HepG2 (cell line): ENCODE measurements around the gene ARHGAP5. TPM values are rescaled to one million over a fixed set of nuclear protein-coding genes. Genes with fewer than 3 reads are reported as not detected.

Source experiments
- CBX2 ChIP-seq, 2 experiments: fragments of 200-600 bp in 1 of 2; sonication (generic); formaldehyde crosslinking in 1 of 2; IDR thresholded peaks; 2 replicates each; pipeline versions ENCODE4 v1.7.0 to v1.8.1; 2018 to 2022; ENCODE audit warnings: low read depth in 2 of 2, low read length in 1 of 2, mild to moderate bottlenecking in 1 of 2, missing genetic modification reagents in 1 of 2
- CENPT ChIP-seq: sonication (generic); formaldehyde crosslinking; IDR thresholded peaks from 2 replicates; pipeline ENCODE4 v1.8.0; 2022; ENCODE audit warnings: low read depth, mild to moderate bottlenecking, moderate library complexity, missing genetic modification reagents
- CREM ChIP-seq, 2 experiments: sonication (generic) in 1 of 2; formaldehyde crosslinking in 1 of 2; IDR thresholded peaks; 2 replicates each; pipeline versions ENCODE4 v1.4.0 to v1.6.1; 2016 to 2020; ENCODE audit warnings: antibody characterized with exemption in 1 of 2, mild to moderate bottlenecking in 1 of 2, missing genetic modification reagents in 1 of 2
- GATAD1 ChIP-seq: IDR thresholded peaks from 2 replicates; pipeline ENCODE4 v1.6.1; 2016; ENCODE audit warnings: missing genetic modification reagents, missing compliant biosample characterization
- GFI1 ChIP-seq: sonication (generic); formaldehyde crosslinking; IDR thresholded peaks from 2 replicates; pipeline ENCODE4 v1.5.0; 2020; ENCODE audit warnings: missing genetic modification reagents, mild to moderate bottlenecking, borderline replicate concordance
- HNF1B ChIP-seq: sonication (generic); formaldehyde crosslinking; IDR thresholded peaks from 2 replicates; pipeline ENCODE4 v1.5.1; 2020; ENCODE audit warnings: mild to moderate bottlenecking, moderate library complexity, missing genetic modification reagents
- KAT2B ChIP-seq: fragments of 150-350 bp; IDR thresholded peaks from 2 replicates; pipeline ENCODE4 v1.6.1; 2014; ENCODE audit warnings: low read depth, low read length, borderline replicate concordance
- NCOR1 ChIP-seq: fragments of 200-600 bp; sonication (generic); IDR thresholded peaks from 2 replicates; pipeline ENCODE4 v1.7.0; 2017; ENCODE audit warnings: antibody characterized with exemption, low read length, borderline replicate concordance
- ONECUT2 ChIP-seq: sonication (generic); formaldehyde crosslinking; IDR thresholded peaks from 2 replicates; pipeline ENCODE4 v1.4.0; 2020; ENCODE audit warnings: missing genetic modification reagents
- PRPF4 ChIP-seq: fragments of 200-400 bp; formaldehyde crosslinking; IDR thresholded peaks from 2 replicates; pipeline ENCODE4 v1.6.1; 2016; ENCODE audit warnings: low read length, low read depth; ENCODE audit not compliant: poor library complexity, severe bottlenecking
- SETDB1 ChIP-seq: sonication (generic); formaldehyde crosslinking; IDR thresholded peaks from 2 replicates; pipeline ENCODE4 v1.5.1; 2020; ENCODE audit warnings: missing genetic modification reagents, mild to moderate bottlenecking, borderline replicate concordance
- USF2 ChIP-seq, 2 experiments: sonication (generic) in 1 of 2; formaldehyde crosslinking in 1 of 2; IDR thresholded peaks; 2 replicates each; pipeline versions ENCODE4 v1.5.1 to v1.6.1; 2011 to 2020; ENCODE audit warnings: borderline replicate concordance in 1 of 2, low read depth in 1 of 2, low read length in 1 of 2, mild to moderate bottlenecking in 1 of 2, missing genetic modification reagents in 1 of 2, moderate library complexity in 1 of 2
- WIZ ChIP-seq: sonication (generic); formaldehyde crosslinking; IDR thresholded peaks from 2 replicates; pipeline ENCODE4 v1.5.1; 2020; ENCODE audit warnings: mild to moderate bottlenecking, missing genetic modification reagents
- YEATS4 ChIP-seq: sonication (generic); formaldehyde crosslinking; IDR thresholded peaks from 2 replicates; pipeline ENCODE4 v1.4.0; 2020; ENCODE audit warnings: missing genetic modification reagents, borderline replicate concordance
- ZBTB2 ChIP-seq: sonication (generic); formaldehyde crosslinking; IDR thresholded peaks from 2 replicates; pipeline ENCODE4 v1.8.0; 2022; ENCODE audit warnings: low read depth, missing genetic modification reagents
- ZNF136 ChIP-seq: sonication (generic); formaldehyde crosslinking; IDR thresholded peaks from 2 replicates; pipeline ENCODE4 v1.8.1; 2022; ENCODE audit warnings: low read depth, mild to moderate bottlenecking, moderate library complexity, missing genetic modification reagents
- ZNF549 ChIP-seq: sonication (generic); formaldehyde crosslinking; IDR thresholded peaks from 2 replicates; pipeline ENCODE4 v1.5.0; 2020; ENCODE audit warnings: missing genetic modification reagents
- ZNF569 ChIP-seq: sonication (generic); formaldehyde crosslinking; IDR thresholded peaks from 2 replicates; pipeline ENCODE4 v1.5.0; 2020; ENCODE audit warnings: mild to moderate bottlenecking, missing genetic modification reagents, moderate library complexity, borderline replicate concordance
- ZSCAN20 ChIP-seq: sonication (generic); formaldehyde crosslinking; IDR thresholded peaks from 2 replicates; pipeline ENCODE4 v1.4.0; 2020; ENCODE audit warnings: missing genetic modification reagents, mild to moderate bottlenecking, borderline replicate concordance
- ZSCAN31 ChIP-seq: sonication (generic); formaldehyde crosslinking; IDR thresholded peaks from 2 replicates; pipeline ENCODE4 v1.5.0; 2020; ENCODE audit warnings: low read depth, mild to moderate bottlenecking, missing genetic modification reagents
- polyA plus RNA-seq, 8 experiments: library from polyadenylated mRNA; depleted of rRNA in 3 of 8; stranded (reverse) in 7 of 8; unstranded in 1 of 8; fragments of >200 nt; fragmentation: Illumina TruSeq in 4 of 8; extraction: Trizol in 4 of 8; gene quantifications; 2 replicates each; pipeline versions ENCODE4 v1.2.1 to v1.2.3, GENCODE V29; 2011 to 2016; ENCODE audit warnings: low read depth in 4 of 8, missing spikeins in 1 of 8, mixed read lengths in 1 of 8; ENCODE audit not compliant: insufficient read depth in 1 of 8
- total RNA-seq, 5 experiments: library from RNA; depleted of rRNA; stranded (reverse); fragments of >200 nt; fragmentation: Illumina TruSeq; extraction: Trizol; gene quantifications; 2 replicates each; pipeline ENCODE4 v1.2.3, GENCODE V29; 2016; ENCODE audit warnings: low read depth in 1 of 5
- TF ChIP-seq, protein P1 (sequence below): sonication (generic); formaldehyde crosslinking; IDR thresholded peaks from 2 replicates; pipeline ENCODE4 v1.8.0; 2022; ENCODE audit warnings: mild to moderate bottlenecking, missing genetic modification reagents; ENCODE audit not compliant: insufficient replicate concordance

The ARHGAP5 gene
- total and polyA plus RNA-seq, 2 of the 13 experiments (the other 11 are each of a cell fraction or from before 2014, with no cell fraction given): 33.7 to 144 TPM

DNA sequence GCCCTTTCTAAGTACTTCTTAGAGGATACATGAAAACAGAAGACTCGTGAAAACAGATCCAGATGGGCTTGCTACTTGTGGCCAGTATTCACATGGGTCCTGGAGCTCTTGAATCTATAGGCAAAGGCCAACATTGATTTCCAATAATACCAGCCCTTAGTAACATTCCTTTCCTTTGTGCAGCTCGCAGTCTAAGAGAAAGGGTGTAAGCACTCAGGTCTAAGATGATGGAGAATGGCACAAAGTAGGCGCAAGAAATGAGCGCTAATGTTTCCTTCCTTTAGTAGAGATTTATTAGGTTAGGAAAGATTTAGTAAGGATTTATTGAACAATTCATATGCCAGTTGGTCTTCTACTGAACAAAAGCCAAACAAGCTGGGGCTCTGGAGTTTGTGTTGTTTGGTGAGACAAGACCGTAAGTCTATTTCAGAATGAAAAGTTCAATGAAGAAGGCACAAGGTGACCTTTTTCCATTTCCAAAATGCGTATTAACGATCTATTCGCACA is 125.4 kb downstream of the ARHGAP5 start (continued):
- TF ChIP-seq ZBTB2 (CRISPR knock-in tag): 0 out of 2 replicates have a peak, but pooled peaks have one; percentile 20
- no peak for TF ChIP-seq ZNF136 (CRISPR knock-in tag)
- TF ChIP-seq ZNF569 (CRISPR knock-in tag): peak; percentile 2; the same call in 1 of the 2 replicates
- TF ChIP-seq SETDB1 (CRISPR knock-in tag): no peak
- TF ChIP-seq ZNF549 (CRISPR knock-in tag): no peak
- no peak for TF ChIP-seq USF2 (IDR thresholded peaks at IDR 0.05; ENCODE audit: low read depth, low read length)
- 0 out of 2 replicates have a peak, but pooled peaks have one; percentile 42 for TF ChIP-seq USF2 (CRISPR knock-in tag; IDR thresholded peaks at IDR 0.05; ENCODE audit: borderline replicate concordance)
- TF ChIP-seq, protein P1, sequence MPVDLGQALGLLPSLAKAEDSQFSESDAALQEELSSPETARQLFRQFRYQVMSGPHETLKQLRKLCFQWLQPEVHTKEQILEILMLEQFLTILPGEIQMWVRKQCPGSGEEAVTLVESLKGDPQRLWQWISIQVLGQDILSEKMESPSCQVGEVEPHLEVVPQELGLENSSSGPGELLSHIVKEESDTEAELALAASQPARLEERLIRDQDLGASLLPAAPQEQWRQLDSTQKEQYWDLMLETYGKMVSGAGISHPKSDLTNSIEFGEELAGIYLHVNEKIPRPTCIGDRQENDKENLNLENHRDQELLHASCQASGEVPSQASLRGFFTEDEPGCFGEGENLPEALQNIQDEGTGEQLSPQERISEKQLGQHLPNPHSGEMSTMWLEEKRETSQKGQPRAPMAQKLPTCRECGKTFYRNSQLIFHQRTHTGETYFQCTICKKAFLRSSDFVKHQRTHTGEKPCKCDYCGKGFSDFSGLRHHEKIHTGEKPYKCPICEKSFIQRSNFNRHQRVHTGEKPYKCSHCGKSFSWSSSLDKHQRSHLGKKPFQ: peak; percentile 87
- TF ChIP-seq PRPF4: no peak
- TF ChIP-seq ZSCAN31 (CRISPR knock-in tag): no peak
- TF ChIP-seq WIZ (CRISPR knock-in tag): no peak
- no peak for TF ChIP-seq HNF1B (CRISPR knock-in tag)
- no peak for TF ChIP-seq CREM (IDR thresholded peaks at IDR 0.05)
- no peak for TF ChIP-seq CREM (CRISPR knock-in tag; IDR thresholded peaks at IDR 0.05)
- TF ChIP-seq CENPT: peak; percentile 15; the same call in 1 of the 2 replicates
- no peak for TF ChIP-seq ZSCAN20
- no peak for TF ChIP-seq NCOR1
- TF ChIP-seq GATAD1 (CRISPR knock-in tag): no peak
- TF ChIP-seq ONECUT2 (CRISPR knock-in tag): peak; percentile 88
- TF ChIP-seq CBX2 (IDR thresholded peaks at IDR 0.05; ENCODE audit: low read depth, low read length): no peak
- no peak; the same call in 1 of the 2 replicates for TF ChIP-seq CBX2 (CRISPR knock-in tag; IDR thresholded peaks at IDR 0.05; ENCODE audit: low read depth)
- TF ChIP-seq GFI1 (CRISPR knock-in tag): 0 out of 2 replicates have a peak, but pooled peaks have one; percentile 2
- TF ChIP-seq KAT2B: peak; percentile 94
- no peak for TF ChIP-seq YEATS4 (CRISPR knock-in tag)
